ENCODE measurements around the gene SLC12A7. TPM values are rescaled to one million over a fixed set of nuclear protein-coding genes. Genes with fewer than 3 reads are reported as not detected.

SLC12A7 gene
- total RNA-seq, 5 donors from 2014 or later (not counting 1 experiment from before 2014, with no cell fraction given): 33.7 to 97.4 (median 41.2) TPM

DNA sequence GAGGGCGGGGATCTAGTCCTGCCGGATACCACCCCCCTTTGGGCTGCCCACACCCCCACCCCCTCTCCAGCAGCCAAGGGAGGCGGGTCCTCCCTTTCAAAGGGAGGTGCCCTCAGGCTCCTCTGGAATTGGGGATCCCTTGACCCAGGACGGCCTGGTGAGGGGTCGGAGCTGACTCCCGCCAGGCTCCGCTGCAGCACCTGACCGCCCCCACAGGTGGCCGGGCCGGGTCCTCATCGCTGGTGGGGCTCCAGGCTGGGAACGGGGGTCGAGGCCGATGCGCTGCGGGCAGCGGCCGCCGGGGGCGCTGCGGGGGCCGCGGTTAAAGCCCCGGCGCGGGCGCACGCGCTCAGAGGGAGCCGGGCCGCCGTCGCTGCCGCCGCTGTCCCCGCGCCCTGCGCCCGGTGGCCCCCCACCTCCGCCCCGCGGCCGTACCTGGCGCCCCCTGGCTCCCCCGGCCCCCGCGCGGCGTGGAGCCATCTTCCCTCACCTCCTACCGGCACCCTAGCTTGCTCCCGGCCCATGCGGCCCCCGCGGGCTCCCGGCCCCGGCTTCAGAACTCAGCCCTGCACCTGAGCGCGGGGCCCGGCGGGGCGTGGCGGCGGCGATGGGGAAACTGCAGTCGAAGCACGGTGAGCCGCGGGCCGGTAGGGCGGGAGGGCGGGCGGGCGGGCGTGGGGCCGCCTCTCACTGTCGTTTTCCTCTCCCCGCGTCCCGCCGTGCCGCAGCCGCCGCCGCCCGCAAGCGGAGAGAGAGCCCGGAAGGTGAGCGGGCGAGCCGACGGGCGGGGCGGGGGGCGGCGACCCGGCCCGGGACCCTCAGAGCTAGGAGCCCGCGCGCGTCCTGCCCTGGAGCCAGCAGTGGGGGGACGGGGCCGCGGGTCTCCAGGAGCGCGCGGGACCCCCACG lies 103.2 kb downstream of the SLC12A7 start, which contains the start of gene NKD2:
NKD2 (plus strand) TSS at position 352 of the 908 bp plus-strand sequence; CDS start at position 608, 256 bp downstream.
- H3K36me3 ChIP-seq (ENCODE audit: control insufficient read depth in 2 of 2, extremely low read depth in 1 of 2, insufficient read depth in 1 of 2, low read length in 1 of 2): no peaks in the 10 kb centered on the region
- whole genome bisulfite sequencing (ENCODE audit: insufficient coverage): 2% methylated on average over 83 of the region's 108 CpGs
- no peak within 1 kb of the TSS for H3K27ac ChIP-seq (ENCODE audit: low read length)
- H3K27me3 Mint-ChIP-seq: peaks cover 23 to 53% of the 10 kb centered on the region in 2 donors
- ChIA-PET CTCF (interaction anchor here in 1 of 2 donors (0.6 to 1.8 kb wide), 3 partner anchors 24 to 639 kb away, joined by 3 to 4 read pairs (median 4); no protein-coding TSS in a partner anchor), POLR2A (no interaction called here)
- H3K9me3 Mint-ChIP-seq: no peaks in the 10 kb centered on the region
- H3K4me1 Mint-ChIP-seq: peaks cover 9 to 29% (median 17%) of the 10 kb centered on the region in 3 donors
- H3K27ac Mint-ChIP-seq: no peak within 1 kb of the TSS
- H3K4me3 ChIP-seq (ENCODE audit: control insufficient read depth in 1 of 2, extremely low read depth in 1 of 2, low read length in 1 of 2): peak within 1 kb of the TSS in 1 of 2 donors; percentile 40
- H3K36me3 Mint-ChIP-seq: no peaks in the 10 kb centered on the region
- DNase-seq (peak in 15 of 35 experiments; percentile 5 to 63 (median 38)), ATAC-seq (replicated peaks in 1 of 4) (peak; percentile 59 to 74 (median 63))
- no peaks in the 10 kb centered on the region for H3K9me3 ChIP-seq
- H3K4me3 Mint-ChIP-seq: peak within 1 kb of the TSS; percentile 11 to 75 (median 50)
- peaks cover 6 to 33% of the 10 kb centered on the region in 2 experiments for H3K4me1 ChIP-seq (ENCODE audit: control insufficient read depth in 1 of 2, extremely low read depth in 1 of 2, insufficient read depth in 2 of 2, low read length in 2 of 2)
- peaks cover 6 to 89% of the 10 kb centered on the region in 2 experiments for H3K27me3 ChIP-seq (replicated peaks in 1 of 2; ENCODE audit: control insufficient read depth in 2 of 2, extremely low read depth in 1 of 2, insufficient read depth in 2 of 2, low read length in 1 of 2)

DNA sequence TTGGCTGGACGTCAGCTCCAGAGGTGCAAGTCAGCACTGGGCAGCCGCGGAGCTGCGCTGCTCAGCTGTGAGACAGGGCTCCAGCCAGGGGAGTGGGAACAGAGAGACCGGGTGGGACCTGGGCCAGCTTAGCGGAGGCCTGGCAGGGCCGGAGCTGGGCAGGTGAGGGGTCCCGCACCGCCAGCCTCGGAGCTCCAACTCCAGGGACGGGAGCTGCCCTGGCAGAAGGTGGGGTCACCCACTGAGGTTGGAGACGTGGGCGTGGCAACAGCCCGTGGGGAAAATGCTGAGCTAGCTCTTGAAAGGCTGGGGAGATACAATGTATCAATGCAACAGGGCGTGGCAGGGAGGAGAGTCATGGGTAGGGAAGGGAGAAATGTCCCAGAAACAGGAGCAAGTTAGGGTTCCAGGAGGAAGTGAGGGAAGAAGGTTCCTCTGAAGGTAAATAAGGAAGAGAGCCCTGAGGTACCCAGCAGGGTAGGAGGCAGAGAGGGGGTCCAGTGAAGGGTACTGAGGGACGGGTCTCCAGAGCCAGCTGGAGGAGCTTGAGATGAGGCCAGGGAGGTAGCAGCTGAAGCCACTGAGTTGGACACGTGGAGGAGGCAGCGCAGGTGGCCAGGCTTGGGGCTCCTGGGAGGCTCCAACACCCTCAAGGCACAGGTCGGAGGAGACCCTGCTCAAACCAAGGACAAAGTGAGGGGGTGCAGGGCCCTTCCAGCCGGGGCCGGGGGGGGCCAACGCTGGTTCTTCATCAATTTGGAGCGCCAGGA lies 104.0 kb downstream of the SLC12A7 start:
- H3K4me3 Mint-ChIP-seq: peak overlapping the region; percentile 21 to 75 (median 31)
- POLR2A ChIA-PET: no interaction called here
- peaks cover 23 to 60% of the 10 kb centered on the region in 2 donors for H3K27me3 Mint-ChIP-seq
- H3K9me3 Mint-ChIP-seq: no peaks in the 10 kb centered on the region
- peaks cover 6 to 84% of the 10 kb centered on the region in 2 experiments for H3K27me3 ChIP-seq (replicated peaks in 1 of 2; ENCODE audit: control insufficient read depth in 2 of 2, extremely low read depth in 1 of 2, insufficient read depth in 2 of 2, low read length in 1 of 2)
- no peaks in the 10 kb centered on the region for H3K36me3 ChIP-seq (ENCODE audit: control insufficient read depth in 2 of 2, extremely low read depth in 1 of 2, insufficient read depth in 1 of 2, low read length in 1 of 2)
- no peak overlapping the region for H3K27ac Mint-ChIP-seq
- H3K27ac ChIP-seq (ENCODE audit: low read length): no peak overlapping the region
- ATAC-seq (replicated peaks in 1 of 4): no peak
- H3K36me3 Mint-ChIP-seq: no peaks in the 10 kb centered on the region
- H3K4me3 ChIP-seq (ENCODE audit: control insufficient read depth in 1 of 2, extremely low read depth in 1 of 2, low read length in 1 of 2): no peak overlapping the region
- H3K4me1 Mint-ChIP-seq: peaks cover 17 to 38% (median 25%) of the 10 kb centered on the region in 3 donors
- H3K4me1 ChIP-seq (ENCODE audit: control insufficient read depth in 1 of 2, extremely low read depth in 1 of 2, insufficient read depth in 2 of 2, low read length in 2 of 2): peaks cover 9 to 40% of the 10 kb centered on the region in 2 experiments
- 71% methylated on average over 22 of the region's 23 CpGs for WGBS (ENCODE audit: insufficient coverage)
- CTCF ChIA-PET: no interaction called here
- DNase-seq: peak in 2 of 35 experiments; percentile 3 to 22
- H3K9me3 ChIP-seq: no peaks in the 10 kb centered on the region

DNA sequence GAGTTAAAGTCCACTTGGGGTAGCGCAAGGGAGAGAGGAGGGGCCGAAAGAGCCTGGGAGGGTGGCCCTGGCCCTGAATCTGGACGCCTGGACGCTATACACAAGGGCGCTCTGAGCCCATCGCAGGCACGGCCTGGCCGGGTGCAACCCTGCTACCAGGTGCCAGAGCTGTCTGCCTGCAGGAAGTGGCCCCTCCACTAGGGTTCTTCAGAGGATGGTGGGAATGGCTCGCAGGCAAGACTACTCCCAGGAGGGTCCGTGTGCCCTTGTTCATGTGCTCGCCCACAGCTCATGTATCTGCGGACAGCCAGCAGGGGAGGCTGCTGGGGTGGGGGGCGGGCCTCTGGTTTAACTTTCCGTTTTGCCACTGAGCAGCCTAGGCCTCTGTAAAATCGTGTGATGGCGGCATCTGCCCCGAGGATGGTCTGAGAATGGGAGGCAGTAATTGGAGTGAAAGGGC lies 104.6 kb downstream of the SLC12A7 start:
- DNase-seq (peak in 2 of 35 experiments; percentile 5 to 8), ATAC-seq (replicated peaks in 1 of 4) (no peak)
- Mint-ChIP-seq H3K4me1 (peaks cover 17 to 39% (median 25%) of the 10 kb centered on the region in 3 donors), H3K27ac (no peak overlapping the region), H3K36me3 (no peaks in the 10 kb centered on the region), H3K4me3 (peak overlapping the region in 2 of 3 donors; percentile 45 to 75), H3K9me3 (no peaks in the 10 kb centered on the region), H3K27me3 (peaks cover 23 to 57% of the 10 kb centered on the region in 2 donors)
- ChIA-PET CTCF (interaction anchor here in 1 of 2 donors (0.6 kb wide), 1 partner anchor 24 kb away, joined by 4 read pairs; no protein-coding TSS in a partner anchor), POLR2A (no interaction called here)
- Histone ChIP-seq H3K9me3 (no peaks in the 10 kb centered on the region), H3K27ac (ENCODE audit: low read length) (no peak overlapping the region), H3K4me3 (ENCODE audit: control insufficient read depth in 1 of 2, extremely low read depth in 1 of 2, low read length in 1 of 2) (no peak overlapping the region), H3K4me1 (ENCODE audit: control insufficient read depth in 1 of 2, extremely low read depth in 1 of 2, insufficient read depth in 2 of 2, low read length in 2 of 2) (peaks cover 9 to 40% of the 10 kb centered on the region in 2 experiments), H3K36me3 (ENCODE audit: control insufficient read depth in 2 of 2, extremely low read depth in 1 of 2, insufficient read depth in 1 of 2, low read length in 1 of 2) (no peaks in the 10 kb centered on the region), H3K27me3 (replicated peaks in 1 of 2; ENCODE audit: control insufficient read depth in 2 of 2, extremely low read depth in 1 of 2, insufficient read depth in 2 of 2, low read length in 1 of 2) (peaks cover 6 to 77% of the 10 kb centered on the region in 2 experiments)
- 81% methylated on average over 15 of the region's 17 CpGs for WGBS (ENCODE audit: insufficient coverage)

DNA sequence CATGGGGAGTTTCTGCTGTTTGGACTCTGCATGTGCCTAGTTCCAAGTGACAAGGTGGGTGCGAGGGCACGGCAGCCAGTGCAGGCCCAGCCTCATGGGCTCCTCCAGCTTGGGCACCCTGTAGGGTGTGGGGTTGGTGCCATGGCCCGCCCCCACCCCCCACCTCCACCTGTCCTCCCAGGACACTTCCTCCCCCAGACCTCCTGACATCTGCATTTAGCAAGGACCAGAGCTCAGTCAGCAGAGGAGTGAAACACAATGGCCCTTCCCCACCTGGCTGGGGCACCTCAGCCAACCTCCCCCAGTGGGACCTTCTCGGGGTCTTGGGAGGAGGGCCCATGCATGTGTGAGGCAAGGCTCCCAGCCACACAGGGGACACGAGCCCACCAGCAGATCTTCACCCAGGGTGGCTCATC lies 105.2 kb downstream of the SLC12A7 start:
- Mint-ChIP-seq H3K36me3 (no peaks in the 10 kb centered on the region), H3K9me3 (no peaks in the 10 kb centered on the region), H3K4me1 (peaks cover 17 to 39% (median 25%) of the 10 kb centered on the region in 3 donors), H3K4me3 (peak overlapping the region in 2 of 3 donors; percentile 45 to 75), H3K27ac (no peak overlapping the region), H3K27me3 (peaks cover 22 to 58% of the 10 kb centered on the region in 2 donors)
- DNase-seq (no peak), ATAC-seq (replicated peaks in 1 of 4) (no peak)
- Histone ChIP-seq H3K27me3 (replicated peaks in 1 of 2; ENCODE audit: control insufficient read depth in 2 of 2, extremely low read depth in 1 of 2, insufficient read depth in 2 of 2, low read length in 1 of 2) (peaks cover 6 to 75% of the 10 kb centered on the region in 2 experiments), H3K27ac (ENCODE audit: low read length) (no peak overlapping the region), H3K9me3 (no peaks in the 10 kb centered on the region), H3K4me1 (ENCODE audit: control insufficient read depth in 1 of 2, extremely low read depth in 1 of 2, insufficient read depth in 2 of 2, low read length in 2 of 2) (peaks cover 9 to 40% of the 10 kb centered on the region in 2 experiments), H3K4me3 (ENCODE audit: control insufficient read depth in 1 of 2, extremely low read depth in 1 of 2, low read length in 1 of 2) (no peak overlapping the region), H3K36me3 (ENCODE audit: control insufficient read depth in 2 of 2, extremely low read depth in 1 of 2, insufficient read depth in 1 of 2, low read length in 1 of 2) (no peaks in the 10 kb centered on the region)
- CTCF ChIA-PET: interaction anchor here in 1 of 2 donors (0.6 kb wide), 1 partner anchor 23 kb away, joined by 4 read pairs; no protein-coding TSS in a partner anchor
- POLR2A ChIA-PET: no interaction called here
- WGBS (ENCODE audit: insufficient coverage): 57% methylated on average over 1 of the region's 5 CpGs

DNA sequence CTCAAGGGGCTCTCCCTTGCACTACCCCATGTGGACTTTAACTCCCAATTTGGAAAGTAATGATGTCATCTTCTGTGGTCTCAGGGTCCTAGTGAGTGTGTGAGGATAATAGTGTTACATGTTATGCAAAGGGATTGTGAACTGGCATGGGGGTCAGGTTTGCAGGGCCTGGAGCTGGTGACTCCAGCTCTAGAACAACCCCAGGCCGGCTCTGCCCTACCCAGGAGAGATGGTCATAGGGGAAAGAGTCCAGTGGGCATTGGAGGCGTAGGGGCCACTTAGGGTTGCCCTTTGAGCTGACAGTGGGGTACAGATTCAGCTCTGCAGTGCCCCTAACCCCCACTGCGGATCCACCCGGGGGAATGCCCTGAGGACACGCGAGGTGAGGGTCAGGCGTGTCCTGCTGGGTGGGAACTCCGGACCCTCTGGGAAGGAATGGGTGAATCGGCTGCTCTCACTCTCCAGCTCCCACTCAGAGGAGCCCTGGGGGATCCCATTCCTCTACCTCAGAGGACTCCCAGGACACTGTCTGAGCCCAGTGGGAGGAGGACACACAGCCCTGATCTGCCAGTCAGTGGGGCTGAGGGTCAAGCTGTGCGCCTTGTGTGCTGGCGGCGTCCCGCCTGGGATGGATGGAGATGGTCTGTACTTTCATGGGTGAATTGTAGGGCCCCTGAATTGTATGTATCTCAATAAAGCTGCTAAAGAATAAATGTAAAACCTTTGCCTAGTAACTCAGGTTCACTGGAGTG lies 105.8 kb downstream of the SLC12A7 start:
- Mint-ChIP-seq H3K9me3 (no peaks in the 10 kb centered on the region), H3K4me3 (peak overlapping the region; percentile 35 to 75 (median 51)), H3K36me3 (no peaks in the 10 kb centered on the region), H3K27me3 (peaks cover 16 to 52% of the 10 kb centered on the region in 2 donors), H3K4me1 (peaks cover 13 to 35% (median 23%) of the 10 kb centered on the region in 3 donors), H3K27ac (no peak overlapping the region)
- Histone ChIP-seq H3K36me3 (ENCODE audit: control insufficient read depth in 2 of 2, extremely low read depth in 1 of 2, insufficient read depth in 1 of 2, low read length in 1 of 2) (no peaks in the 10 kb centered on the region), H3K27ac (ENCODE audit: low read length) (no peak overlapping the region), H3K4me3 (ENCODE audit: control insufficient read depth in 1 of 2, extremely low read depth in 1 of 2, low read length in 1 of 2) (no peak overlapping the region), H3K9me3 (no peaks in the 10 kb centered on the region), H3K27me3 (replicated peaks in 1 of 2; ENCODE audit: control insufficient read depth in 2 of 2, extremely low read depth in 1 of 2, insufficient read depth in 2 of 2, low read length in 1 of 2) (peaks cover 6 to 74% of the 10 kb centered on the region in 2 experiments), H3K4me1 (ENCODE audit: control insufficient read depth in 1 of 2, extremely low read depth in 1 of 2, insufficient read depth in 2 of 2, low read length in 2 of 2) (peaks cover 9 to 40% of the 10 kb centered on the region in 2 experiments)
- DNase-seq (peak in 2 of 35 experiments; percentile 8 to 17), ATAC-seq (replicated peaks in 1 of 4) (no peak)
- 100% methylated on average over 4 of the region's 13 CpGs for WGBS (ENCODE audit: insufficient coverage)
- ChIA-PET CTCF (no interaction called here), POLR2A (no interaction called here)
